HCT116 (cell line): Measurements from ENCODE around the gene RBM26. TPM values are rescaled to one million over a fixed set of nuclear protein-coding genes. Genes with fewer than 3 reads are reported as not detected.

Experiments
- ATAC-seq: fragments of 200-7000 bp; cut with Tn5 transposase; 2 replicates; pipeline ENCODE4 v1.9.1; 2020; ENCODE audit warnings: mild to moderate bottlenecking, moderate library complexity
- BruUV-seq: library from RNA; stranded (reverse); fragments of 400-500 nt; replicated peaks from 2 replicates; lab custom pipeline; 2021; lab: Mats Ljungman, UMichigan
- CTCF ChIA-PET: fragments of 300-600 bp; sonication (Branson Sonifier 250); formaldehyde crosslinking; loops from one replicate; lab custom pipeline; 2021; ENCODE audit warnings: antibody characterized with exemption; lab: Charles Lee
- POLR2A ChIA-PET: fragments of 300-600, 350-600 bp; sonication (Branson Sonifier 250); formaldehyde crosslinking; loops from one replicate; lab custom pipeline; 2021; ENCODE audit warnings: antibody characterized with exemption; lab: Charles Lee
- RAD21 ChIA-PET, 2 experiments: fragments of 300-600 bp; sonication (Branson Sonifier 250); formaldehyde crosslinking; loops; one replicate each; lab custom pipeline; 2023; ENCODE audit warnings: low total read pairs in 2 of 2; ENCODE audit not compliant: uncharacterized antibody in 2 of 2, unreplicated experiment in 2 of 2, low non-redundant PET in 1 of 2; lab: Charles Lee
- DNase-seq: peaks from one replicate; pipeline ENCODE4 v3.0.0-alpha.2; 2010; ENCODE audit warnings: low read depth, low spot score
- H2AFZ ChIP-seq: fragments of 200-600 bp; shearing (Covaris generic), sonication (generic); 2 replicates; pipeline ENCODE4 v1.6.1; 2017; ENCODE audit warnings: low read depth, mixed run types, mixed read lengths, antibody characterized with exemption, low read length; ENCODE audit not compliant: poor library complexity, severe bottlenecking
- H3K27ac ChIP-seq: 2 replicates; pipeline ENCODE4 v1.5.1; 2012; ENCODE audit warnings: low read depth, low read length
- H3K27me3 ChIP-seq: fragments of 200-600 bp; sonication (generic); 2 replicates; pipeline ENCODE4 v1.6.1; 2016; ENCODE audit warnings: mixed run types, low read length, mixed read lengths; ENCODE audit not compliant: insufficient read depth
- H3K36me3 ChIP-seq, 2 experiments: fragments of 200-500 bp in 1 of 2; fragments of 200-600 bp in 1 of 2; sonication (Bioruptor generic) in 1 of 2; sonication (generic) in 1 of 2; 2 replicates each; pipeline versions ENCODE4 v1.5.1 to v1.6.1; 2014 to 2016; ENCODE audit warnings: low read length in 2 of 2, inconsistent platforms in 1 of 2, mixed read lengths in 1 of 2, mixed run types in 1 of 2; ENCODE audit not compliant: insufficient read depth in 2 of 2, control insufficient read depth in 1 of 2
- H3K4me1 ChIP-seq, 2 experiments: fragments of 200-600 bp in 1 of 2; sonication (generic) in 1 of 2; 2 replicates each; pipeline versions ENCODE4 v1.5.1 to v1.6.1; 2012 to 2017; ENCODE audit warnings: low read length in 2 of 2, inconsistent platforms in 1 of 2, mild to moderate bottlenecking in 1 of 2, mixed read lengths in 1 of 2, mixed run types in 1 of 2, moderate library complexity in 1 of 2; ENCODE audit not compliant: insufficient read depth in 2 of 2, control insufficient read depth in 1 of 2
- H3K4me2 ChIP-seq: fragments of 200-600 bp; sonication (generic); 2 replicates; pipeline ENCODE4 v1.6.1; 2017; ENCODE audit warnings: mixed run types, low read length, mixed read lengths
- H3K4me3 ChIP-seq, 2 experiments: fragments of 200-600 bp in 1 of 2; sonication (generic) in 1 of 2; replicated peaks in 1 of 2; 2 replicates each; pipeline ENCODE4 v1.5.1; 2011 to 2016; ENCODE audit warnings: low read length in 2 of 2, control low read depth in 1 of 2, low read depth in 1 of 2, mild to moderate bottlenecking in 1 of 2, mixed read lengths in 1 of 2, mixed run types in 1 of 2
- H3K79me2 ChIP-seq: fragments of 200-600 bp; sonication (generic); 2 replicates; pipeline ENCODE4 v1.6.1; 2017; ENCODE audit warnings: mild to moderate bottlenecking, mixed run types, low read length, moderate library complexity, mixed read lengths; ENCODE audit not compliant: insufficient read depth
- H3K9ac ChIP-seq: fragments of 200-600 bp; sonication (generic); 2 replicates; pipeline ENCODE4 v1.6.1; 2016; ENCODE audit warnings: low read length, mixed read lengths
- H3K9me2 ChIP-seq: fragments of 200-600 bp; sonication (generic), shearing (Covaris generic); 2 replicates; pipeline ENCODE4 v1.6.1; 2017; ENCODE audit warnings: mixed run types, mild to moderate bottlenecking, moderate library complexity; ENCODE audit not compliant: insufficient read depth
- H3K9me3 ChIP-seq, 2 experiments: fragments of 200-500 bp in 1 of 2; fragments of 200-600 bp in 1 of 2; sonication (Bioruptor generic) in 1 of 2; sonication (generic) in 1 of 2; 2 replicates each; pipeline ENCODE4 v1.6.1; 2014 to 2017; ENCODE audit warnings: low read length in 2 of 2, mixed read lengths in 2 of 2, inconsistent platforms in 1 of 2, low read depth in 1 of 2, mild to moderate bottlenecking in 1 of 2, mixed run types in 1 of 2, moderate library complexity in 1 of 2; ENCODE audit not compliant: control insufficient read depth in 1 of 2, insufficient read depth in 1 of 2
- H4K20me1 ChIP-seq: fragments of 200-600 bp; sonication (generic), shearing (Covaris generic); 2 replicates; pipeline ENCODE4 v1.6.1; 2017; ENCODE audit warnings: mixed run types, mild to moderate bottlenecking, moderate library complexity; ENCODE audit not compliant: insufficient read depth
- ATF3 ChIP-seq: IDR thresholded peaks from 2 replicates; pipeline ENCODE4 v1.6.1; 2012
- CBX3 ChIP-seq: IDR thresholded peaks from 2 replicates; pipeline ENCODE4 v1.6.1; 2012; ENCODE audit warnings: low read depth
- CTCF ChIP-seq, 3 experiments: fragments of 200-600 bp in 1 of 3; sonication (generic) in 1 of 3; IDR thresholded peaks in 2 of 3; conservative IDR thresholded peaks in 1 of 3; 2 replicates each; pipeline ENCODE4 v1.5.1; 2012 to 2017; ENCODE audit warnings: low read depth in 2 of 3, low read length in 2 of 3, antibody characterized with exemption in 1 of 3, borderline replicate concordance in 1 of 3, control low read depth in 1 of 3, mild to moderate bottlenecking in 1 of 3, mixed read lengths in 1 of 3, mixed run types in 1 of 3, moderate library complexity in 1 of 3; ENCODE audit not compliant: insufficient read depth in 1 of 3
- EGR1 ChIP-seq: IDR thresholded peaks from 2 replicates; pipeline ENCODE4 v1.6.1; 2012; ENCODE audit warnings: low read depth
- ELF1 ChIP-seq: IDR thresholded peaks from 2 replicates; pipeline ENCODE4 v1.6.1; 2012; ENCODE audit warnings: low read depth, borderline replicate concordance
- EZH2 ChIP-seq: fragments of 200-600 bp; sonication (generic); IDR thresholded peaks from 2 replicates; pipeline ENCODE4 v1.6.1; 2017; ENCODE audit warnings: antibody characterized with exemption, mixed run types
- EZH2phosphoT487 ChIP-seq: fragments of 200-600 bp; IDR thresholded peaks from 2 replicates; pipeline ENCODE4 v1.6.1; 2018; ENCODE audit warnings: antibody characterized with exemption, borderline replicate concordance
- FOSL1 ChIP-seq: IDR thresholded peaks from 2 replicates; pipeline ENCODE4 v1.6.1; 2012; ENCODE audit warnings: low read depth
- JUND ChIP-seq: IDR thresholded peaks from 2 replicates; pipeline ENCODE4 v1.6.1; 2012
- POLR2A ChIP-seq: IDR thresholded peaks from 2 replicates; pipeline ENCODE4 v1.7.0; 2011; ENCODE audit warnings: borderline replicate concordance; ENCODE audit not compliant: insufficient read depth, insufficient read length; ENCODE audit errors: extremely low read depth
- POLR2AphosphoS5 ChIP-seq: IDR thresholded peaks from 2 replicates; pipeline ENCODE4 v1.6.1; 2011; ENCODE audit warnings: mild to moderate bottlenecking, low read depth, low read length, moderate library complexity
- SP1 ChIP-seq: IDR thresholded peaks from 2 replicates; pipeline ENCODE4 v1.6.1; 2012; ENCODE audit warnings: low read depth
- SRF ChIP-seq: IDR thresholded peaks from 2 replicates; pipeline ENCODE4 v1.6.1; 2012; ENCODE audit warnings: low read depth
- TCF7L2 ChIP-seq: IDR thresholded peaks from 2 replicates; pipeline ENCODE4 v1.7.0; 2011; ENCODE audit warnings: borderline replicate concordance, inconsistent platforms; ENCODE audit not compliant: insufficient read depth, insufficient read length; ENCODE audit errors: extremely low read depth
- YY1 ChIP-seq: IDR thresholded peaks from 2 replicates; pipeline ENCODE4 v1.6.1; 2011; ENCODE audit warnings: low read length, low read depth, moderate library complexity, mild to moderate bottlenecking; ENCODE audit not compliant: insufficient replicate concordance; ENCODE audit errors: extremely low read depth
- ZNF274 ChIP-seq: fragments of 200-500 bp; sonication (Bioruptor generic); IDR thresholded peaks from 2 replicates; pipeline ENCODE4 v1.6.1; 2014; ENCODE audit warnings: mild to moderate bottlenecking, low read depth, low read length, inconsistent platforms
- intact Hi-C: fragments of 100-400 bp; cut with micrococcal nuclease; formaldehyde crosslinking; loops from 2 replicates; pipeline ENCODE4 v1.10.0; 2022
- total RNA-seq: library from RNA; stranded (reverse); gene quantifications from one replicate; pipeline ENCODE4 v1.2.1, GENCODE V29; 2021; ENCODE audit not compliant: unreplicated experiment
- TF ChIP-seq, protein P1 (sequence below): IDR thresholded peaks from 2 replicates; pipeline ENCODE4 v1.6.1; 2012
- TF ChIP-seq, protein P2 (sequence below): IDR thresholded peaks from 2 replicates; pipeline ENCODE4 v1.6.1; 2011; ENCODE audit warnings: mild to moderate bottlenecking, low read length, moderate library complexity; ENCODE audit not compliant: insufficient replicate concordance; ENCODE audit errors: extremely low read depth
- TF ChIP-seq, protein P3 (sequence below): IDR thresholded peaks from 2 replicates; pipeline ENCODE4 v1.6.1; 2012; ENCODE audit warnings: low read depth

The RBM26 gene
- total RNA-seq, 1 experiment from 2014 or later, result 52.5 TPM

- BruUV-seq, result no TSS peak
- Histone ChIP-seq H3K27ac (no peak overlapping the region), H3K9me2 (no peaks in the 10 kb centered on the region), H3K36me3 (peaks cover 3 to 31% of the 10 kb centered on the region in 2 experiments; a peak in 2 of 4 replicates), H2AFZ (no peak overlapping the region), H3K27me3 (no peaks in the 10 kb centered on the region), H3K4me1 (peaks cover 5 to 24% of the 10 kb centered on the region in 2 experiments; a peak in 3 of 4 replicates), H4K20me1 (peaks cover 7% of the 10 kb centered on the region; the same call in 1 of the 2 replicates), H3K4me3 (no peak overlapping the region), H3K9ac (no peak overlapping the region), H3K4me2 (no peak overlapping the region), H3K79me2 (peaks cover 100% of the 10 kb centered on the region)
- CTCF ChIA-PET, result interaction anchor here (1.2 to 1.5 kb wide), 2 partner anchors 11 to 150 kb away, joined by 3 read pairs; no protein-coding TSS in a partner anchor
- RAD21 ChIA-PET, result no interaction called here
- DNase-seq, result no peak
- POLR2A ChIA-PET, result interaction anchor here (0.7 to 0.8 kb wide), 2 partner anchors 18 to 1357 kb away, joined by 3 to 5 read pairs; no protein-coding TSS in a partner anchor
- ATAC-seq, result no peak
- intact Hi-C loops, result no loop called here
- TF ChIP-seq ATF3 (no peak), EZH2phosphoT487 (no peak), ELF1 (no peak), EGR1 (no peak), CBX3 (no peak), CTCF (IDR thresholded peaks at IDR 0.05 in 2 of 3, conservative IDR thresholded peaks at IDR 0.05 in 1 of 3; ENCODE audit: borderline replicate concordance in 1 of 3, insufficient read depth in 1 of 3, low read depth in 2 of 3, low read length in 2 of 3) (no peak), ZNF274 (no peak), SRF (no peak), EZH2 (no peak), JUND (no peak), POLR2AphosphoS5 (no peak), FOSL1 (no peak), YY1 (no peak), POLR2A (no peak), TCF7L2 (no peak), SP1 (no peak)
- TF ChIP-seq, protein P1, sequence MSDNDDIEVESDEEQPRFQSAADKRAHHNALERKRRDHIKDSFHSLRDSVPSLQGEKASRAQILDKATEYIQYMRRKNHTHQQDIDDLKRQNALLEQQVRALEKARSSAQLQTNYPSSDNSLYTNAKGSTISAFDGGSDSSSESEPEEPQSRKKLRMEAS, result no peak
- TF ChIP-seq, protein P2, sequence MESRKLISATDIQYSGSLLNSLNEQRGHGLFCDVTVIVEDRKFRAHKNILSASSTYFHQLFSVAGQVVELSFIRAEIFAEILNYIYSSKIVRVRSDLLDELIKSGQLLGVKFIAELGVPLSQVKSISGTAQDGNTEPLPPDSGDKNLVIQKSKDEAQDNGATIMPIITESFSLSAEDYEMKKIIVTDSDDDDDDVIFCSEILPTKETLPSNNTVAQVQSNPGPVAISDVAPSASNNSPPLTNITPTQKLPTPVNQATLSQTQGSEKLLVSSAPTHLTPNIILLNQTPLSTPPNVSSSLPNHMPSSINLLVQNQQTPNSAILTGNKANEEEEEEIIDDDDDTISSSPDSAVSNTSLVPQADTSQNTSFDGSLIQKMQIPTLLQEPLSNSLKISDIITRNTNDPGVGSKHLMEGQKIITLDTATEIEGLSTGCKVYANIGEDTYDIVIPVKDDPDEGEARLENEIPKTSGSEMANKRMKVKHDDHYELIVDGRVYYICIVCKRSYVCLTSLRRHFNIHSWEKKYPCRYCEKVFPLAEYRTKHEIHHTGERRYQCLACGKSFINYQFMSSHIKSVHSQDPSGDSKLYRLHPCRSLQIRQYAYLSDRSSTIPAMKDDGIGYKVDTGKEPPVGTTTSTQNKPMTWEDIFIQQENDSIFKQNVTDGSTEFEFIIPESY, result no peak
- TF ChIP-seq, protein P3, sequence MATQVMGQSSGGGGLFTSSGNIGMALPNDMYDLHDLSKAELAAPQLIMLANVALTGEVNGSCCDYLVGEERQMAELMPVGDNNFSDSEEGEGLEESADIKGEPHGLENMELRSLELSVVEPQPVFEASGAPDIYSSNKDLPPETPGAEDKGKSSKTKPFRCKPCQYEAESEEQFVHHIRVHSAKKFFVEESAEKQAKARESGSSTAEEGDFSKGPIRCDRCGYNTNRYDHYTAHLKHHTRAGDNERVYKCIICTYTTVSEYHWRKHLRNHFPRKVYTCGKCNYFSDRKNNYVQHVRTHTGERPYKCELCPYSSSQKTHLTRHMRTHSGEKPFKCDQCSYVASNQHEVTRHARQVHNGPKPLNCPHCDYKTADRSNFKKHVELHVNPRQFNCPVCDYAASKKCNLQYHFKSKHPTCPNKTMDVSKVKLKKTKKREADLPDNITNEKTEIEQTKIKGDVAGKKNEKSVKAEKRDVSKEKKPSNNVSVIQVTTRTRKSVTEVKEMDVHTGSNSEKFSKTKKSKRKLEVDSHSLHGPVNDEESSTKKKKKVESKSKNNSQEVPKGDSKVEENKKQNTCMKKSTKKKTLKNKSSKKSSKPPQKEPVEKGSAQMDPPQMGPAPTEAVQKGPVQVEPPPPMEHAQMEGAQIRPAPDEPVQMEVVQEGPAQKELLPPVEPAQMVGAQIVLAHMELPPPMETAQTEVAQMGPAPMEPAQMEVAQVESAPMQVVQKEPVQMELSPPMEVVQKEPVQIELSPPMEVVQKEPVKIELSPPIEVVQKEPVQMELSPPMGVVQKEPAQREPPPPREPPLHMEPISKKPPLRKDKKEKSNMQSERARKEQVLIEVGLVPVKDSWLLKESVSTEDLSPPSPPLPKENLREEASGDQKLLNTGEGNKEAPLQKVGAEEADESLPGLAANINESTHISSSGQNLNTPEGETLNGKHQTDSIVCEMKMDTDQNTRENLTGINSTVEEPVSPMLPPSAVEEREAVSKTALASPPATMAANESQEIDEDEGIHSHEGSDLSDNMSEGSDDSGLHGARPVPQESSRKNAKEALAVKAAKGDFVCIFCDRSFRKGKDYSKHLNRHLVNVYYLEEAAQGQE, result no peak
- TF ChIP-seq, all 23 proteins: peak for 0
- 0 out of 4 replicates have a peak, but pooled peaks cover 0 to under 1% of the 10 kb centered on the region in 2 experiments for H3K9me3 ChIP-seq
These were observed 3.9 kb downstream of the RBM26 start for GRCh38 chr13:79402074-79402635.
